HG03571 (cell line): ENCODE results near the gene CRYBA1.
"Not testable (repeated sequence)": the region's sequence is repeated elsewhere in the genome, so short reads cannot be mapped to it uniquely, and the experiment has no call there.

ENCODE experiments used
- ATAC-seq: cut with Tn5 transposase; IDR thresholded peaks from one replicate; pipeline ENCODE4 v1.9.1; 2021; ENCODE audit not compliant: unreplicated experiment

Gene CRYBA1

DNA sequence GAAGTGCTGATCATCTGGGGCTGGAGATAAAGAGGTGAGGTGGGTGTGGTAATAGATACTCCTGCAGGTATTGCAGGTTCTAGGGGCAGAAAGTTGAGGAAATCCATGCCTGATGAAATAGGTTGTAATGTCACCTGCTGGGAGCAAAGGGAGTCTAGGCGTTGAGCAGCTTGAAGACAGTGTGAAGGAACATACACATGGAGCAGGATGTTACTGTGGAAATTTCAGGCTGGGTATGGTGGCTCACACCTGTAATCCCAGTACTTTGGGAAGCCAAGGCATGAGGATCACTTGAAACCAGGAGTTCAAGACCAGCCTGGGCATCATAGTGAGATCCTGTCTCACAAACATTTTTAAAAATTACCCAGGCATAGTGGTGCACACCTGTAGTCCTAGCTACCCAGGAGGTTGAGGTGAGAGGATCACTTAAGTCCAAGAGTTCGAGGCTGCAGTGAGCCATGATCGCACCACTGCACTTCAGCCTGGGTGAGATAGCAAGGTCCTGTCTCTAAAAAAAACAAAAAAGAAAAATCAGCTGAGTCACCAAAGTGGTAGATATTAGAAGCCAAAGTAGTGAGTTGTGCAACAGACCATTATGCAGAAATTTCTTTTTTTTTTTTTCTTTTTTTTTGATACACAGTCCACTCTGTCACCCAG, 9.1 kb upstream of the CRYBA1 start:
- no peak for ATAC-seq

DNA sequence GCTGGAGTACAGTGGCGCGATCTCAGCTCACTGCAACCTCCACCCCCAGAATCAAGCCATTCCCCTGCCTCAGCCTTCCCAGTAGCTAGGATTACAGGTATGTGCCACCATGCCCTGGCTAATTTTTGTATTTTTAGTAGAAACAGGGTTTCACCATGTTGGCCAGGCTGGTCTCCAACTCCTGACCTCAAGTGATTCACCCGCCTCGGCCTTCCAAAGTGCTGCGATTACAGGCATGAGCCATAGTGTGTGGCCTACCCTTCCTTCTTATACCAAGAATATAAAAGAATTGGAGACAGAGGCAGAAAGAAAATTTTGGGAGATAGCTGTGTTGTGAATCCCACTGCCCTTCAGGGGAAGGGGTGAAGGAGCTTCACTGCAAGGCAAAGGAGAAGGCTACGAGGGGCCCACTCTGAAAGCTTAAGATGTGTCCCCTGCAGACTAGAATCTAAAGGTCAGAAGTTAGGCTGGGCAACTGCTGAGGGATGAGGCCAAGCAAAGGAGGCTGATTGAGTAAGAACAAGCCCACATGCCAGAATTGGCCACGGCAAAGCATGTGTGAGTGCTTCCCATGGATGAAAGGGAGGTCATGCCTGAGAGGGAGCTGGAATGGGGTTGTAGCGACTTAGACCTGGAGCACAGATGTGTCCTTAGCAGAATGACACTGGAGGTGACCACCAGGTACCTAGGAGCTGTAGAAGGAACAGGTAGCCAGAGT, 8.4 kb upstream of the CRYBA1 start:
- ATAC-seq = no peak

DNA sequence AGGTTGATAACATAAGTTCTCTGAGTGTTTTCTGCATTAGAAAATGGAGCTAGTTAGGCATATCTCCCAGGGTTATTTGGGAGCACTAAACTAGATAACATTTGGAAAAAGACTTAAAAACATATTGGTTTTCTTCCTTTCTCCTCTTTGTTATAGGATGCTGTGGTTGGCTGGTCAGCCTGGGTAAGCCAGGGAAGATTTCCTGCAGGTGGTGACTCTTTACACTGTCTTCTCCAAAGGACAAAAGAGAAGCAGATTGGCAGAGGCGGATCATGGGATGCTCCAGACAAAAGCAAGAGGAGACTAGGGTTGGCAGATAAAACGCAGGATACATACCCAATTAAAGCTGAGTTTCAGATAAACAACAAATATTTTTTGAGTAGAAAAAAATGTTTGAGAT, 6.2 kb upstream of the CRYBA1 start:
- no peak for ATAC-seq

DNA sequence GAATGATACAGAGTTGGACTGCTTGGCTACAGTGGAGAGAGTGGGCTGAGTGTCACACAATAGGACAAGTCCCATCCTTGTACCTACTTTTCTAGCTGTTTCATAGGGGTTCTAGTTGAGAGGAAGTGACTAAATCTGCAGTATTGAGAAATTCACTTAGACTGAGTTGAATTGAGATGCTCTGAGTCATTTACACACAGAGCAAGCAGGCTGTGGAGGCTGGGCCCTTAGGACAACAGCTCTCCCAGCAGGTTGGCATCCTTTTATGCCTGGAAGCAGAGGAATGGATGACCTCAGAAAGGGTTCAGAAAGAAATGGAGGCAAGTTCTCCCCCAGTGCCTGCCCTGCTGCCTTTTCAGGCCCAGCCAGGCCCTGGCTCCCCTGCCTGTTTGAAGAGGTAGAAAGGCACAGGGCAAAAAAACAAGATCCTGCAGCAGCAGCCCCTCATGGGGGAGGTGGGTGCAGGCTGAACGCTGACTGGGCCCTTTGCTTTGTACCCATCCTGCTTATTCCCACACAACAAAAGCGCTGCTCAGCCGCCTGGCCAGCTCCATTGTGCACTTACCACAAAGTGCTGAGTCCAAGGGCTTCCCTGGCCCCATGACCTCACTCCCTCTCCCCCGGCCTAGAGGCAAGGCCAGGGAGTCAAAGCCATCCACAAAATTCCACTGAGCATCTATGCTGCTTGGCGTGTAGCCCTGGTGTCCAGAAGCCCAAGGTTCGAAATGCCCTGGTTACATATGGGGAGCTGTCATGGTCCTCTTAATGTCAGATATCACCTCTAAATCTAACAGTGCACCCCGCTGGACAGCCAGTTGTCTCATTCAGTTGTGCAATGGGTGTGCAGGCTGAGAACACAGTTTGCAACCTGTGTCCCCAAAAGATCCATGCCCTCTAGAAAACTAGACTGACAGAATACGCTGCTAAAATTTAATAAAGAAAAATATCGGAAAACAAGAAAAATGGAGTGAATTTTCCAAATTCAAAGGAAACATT, 5.4 kb upstream of the CRYBA1 start:
- ATAC-seq = no peak

DNA sequence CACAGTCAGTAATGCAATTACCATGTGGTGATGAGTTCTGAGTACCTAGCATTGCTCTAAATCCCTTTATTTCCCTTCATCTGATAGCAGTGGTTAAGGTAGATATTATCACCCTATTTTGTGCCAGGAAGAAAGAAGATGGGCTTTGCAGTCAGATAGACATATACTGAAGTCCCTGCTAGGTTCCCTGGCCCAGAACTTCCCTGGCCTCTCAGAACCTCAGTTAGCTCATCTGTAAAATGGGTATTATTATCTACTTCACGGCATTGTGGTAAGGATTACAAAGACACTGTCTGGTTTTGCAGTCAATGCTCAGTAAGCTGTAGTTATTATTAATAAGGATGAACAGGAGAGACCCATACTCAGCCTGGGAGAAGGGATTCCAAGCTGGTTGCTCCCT, 4.6 kb upstream of the CRYBA1 start:
- no peak for ATAC-seq

DNA sequence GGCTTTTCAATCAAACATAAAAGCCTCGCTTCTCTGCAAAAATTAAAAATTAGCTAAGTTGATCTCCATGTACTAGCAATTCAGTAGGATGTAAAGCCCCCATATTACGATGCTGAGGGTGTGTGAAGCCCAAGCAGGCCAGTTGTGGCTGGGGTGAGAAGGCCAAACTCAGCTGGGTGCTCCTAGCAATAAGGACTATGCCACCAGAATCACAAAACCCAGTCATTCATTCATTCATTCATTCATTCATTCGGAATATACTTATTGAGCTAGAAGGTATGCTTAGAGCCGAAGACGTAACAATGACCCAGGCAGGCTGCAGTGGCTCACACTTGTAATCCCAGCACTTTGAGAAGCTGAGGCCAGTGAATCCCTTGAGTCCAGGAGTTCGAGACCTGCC, 3.9 kb upstream of the CRYBA1 start:
- ATAC-seq = no peak

DNA sequence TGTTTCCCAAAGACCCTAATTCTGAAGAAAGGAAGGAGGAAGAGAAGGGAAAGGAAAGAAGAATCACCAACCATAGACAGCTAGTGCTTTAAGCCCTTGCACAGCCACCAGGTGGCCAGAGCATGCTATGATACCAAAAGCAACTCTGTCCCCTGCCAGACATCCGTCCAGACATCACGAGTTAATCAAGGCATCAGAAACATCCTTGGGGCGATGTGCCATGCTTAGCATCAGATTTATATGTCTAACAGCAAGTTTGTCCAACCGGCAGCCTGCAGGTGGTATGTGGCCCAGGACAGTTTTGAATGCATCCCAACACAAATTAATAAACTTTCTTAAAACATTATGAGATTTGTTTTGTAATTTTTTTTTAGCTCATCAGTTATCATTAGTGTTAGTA, 2.9 kb upstream of the CRYBA1 start:
- ATAC-seq = no peak

DNA sequence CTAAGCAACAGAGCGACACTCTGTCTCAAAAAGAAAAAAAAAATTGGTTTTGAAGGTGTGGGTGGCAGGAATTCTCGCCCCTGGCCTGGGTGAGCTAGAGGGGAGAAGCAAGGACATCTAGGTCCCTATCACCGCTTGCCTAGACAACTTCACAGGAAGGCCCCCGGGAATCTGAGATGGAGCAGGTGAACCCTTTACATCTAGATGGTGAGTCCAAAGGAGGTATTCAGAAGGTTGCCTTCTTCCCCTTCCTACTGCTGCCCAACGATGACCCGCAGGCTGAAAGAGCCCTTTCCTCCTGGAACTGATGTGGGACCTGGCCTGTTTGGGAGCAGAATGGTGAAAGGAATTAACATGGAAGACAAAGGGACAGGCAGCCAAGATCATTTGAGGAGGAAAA, 1.3 kb upstream of the CRYBA1 start:
- ATAC-seq = no peak

DNA sequence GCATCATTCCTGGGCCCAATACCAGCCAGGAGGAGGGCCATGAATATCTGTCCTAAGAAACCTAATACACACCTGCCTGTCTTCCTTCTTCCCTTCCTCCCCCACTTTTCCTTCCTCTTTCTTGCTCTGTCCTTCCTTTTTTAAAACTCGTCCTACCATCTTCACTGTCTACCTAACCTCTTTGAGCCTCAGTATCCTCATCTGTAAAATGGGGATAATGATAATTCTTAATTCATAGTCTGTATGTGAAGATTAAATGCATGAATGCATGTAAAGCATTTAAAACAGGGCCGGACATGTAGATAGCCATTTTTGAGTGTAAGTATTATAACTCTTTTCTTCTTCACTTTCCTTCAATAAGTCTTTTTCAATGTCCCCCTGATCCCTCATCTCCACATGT, 560 bp downstream of the CRYBA1 start:
- ATAC-seq = no peak

DNA sequence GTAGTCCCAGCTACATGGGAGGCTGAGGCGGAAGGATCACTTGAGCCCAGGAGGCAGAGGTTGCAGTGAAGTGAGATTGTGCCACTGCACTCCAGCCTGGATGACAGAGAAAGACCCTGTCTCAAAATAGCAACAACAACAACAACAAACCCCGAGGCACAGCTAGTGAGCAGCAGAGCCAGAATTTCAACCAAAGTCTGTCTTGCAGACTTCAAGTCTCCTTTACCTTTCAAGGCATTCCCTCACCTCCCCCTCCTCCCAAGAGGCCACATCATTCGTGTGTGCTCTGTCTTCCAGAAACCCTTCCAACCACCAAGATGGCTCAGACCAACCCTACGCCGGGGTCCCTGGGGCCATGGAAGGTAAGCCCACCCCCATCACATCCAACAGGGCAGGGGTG, 2.2 kb downstream of the CRYBA1 start:
- ATAC-seq = no peak

DNA sequence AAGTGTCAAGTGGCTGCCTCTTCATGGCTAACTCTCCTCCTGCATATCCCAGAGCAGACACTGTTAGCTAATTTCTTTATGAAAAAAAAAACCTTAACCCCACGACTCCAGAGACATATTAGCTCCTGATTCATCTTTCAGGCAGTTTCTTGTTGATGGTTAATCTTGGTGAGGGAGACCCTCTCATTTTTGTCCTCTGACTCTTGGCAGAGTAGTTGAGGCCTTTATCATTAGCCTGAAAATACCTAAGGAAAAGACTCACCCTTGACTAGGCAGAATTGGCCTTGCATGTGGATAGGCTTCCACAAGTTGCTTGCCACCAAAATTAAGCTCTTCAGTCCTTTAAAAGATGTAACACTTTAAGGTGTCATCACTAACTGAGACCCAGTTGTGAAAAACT, 4.0 kb downstream of the CRYBA1 start:
- no peak for ATAC-seq

DNA sequence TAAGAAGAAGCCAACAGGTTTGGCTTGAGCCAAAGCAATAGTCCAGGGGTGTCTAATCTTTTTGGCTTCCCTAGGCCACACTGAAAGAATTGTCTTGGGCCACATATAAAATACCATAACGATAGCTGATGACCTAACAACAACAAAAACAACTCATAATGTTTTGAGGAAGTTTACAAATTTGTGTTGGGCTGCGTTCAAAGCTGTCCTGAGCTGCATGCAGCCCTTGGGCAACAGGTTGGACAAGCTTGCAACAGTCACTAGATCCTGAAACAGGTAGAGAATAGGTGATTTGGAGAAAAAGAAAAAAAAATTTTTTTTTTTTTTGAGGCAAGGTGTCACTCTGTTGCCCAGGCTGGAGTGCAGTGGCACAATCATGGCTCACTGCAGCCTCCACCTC, 4.5 kb downstream of the CRYBA1 start:
- no peak for ATAC-seq

DNA sequence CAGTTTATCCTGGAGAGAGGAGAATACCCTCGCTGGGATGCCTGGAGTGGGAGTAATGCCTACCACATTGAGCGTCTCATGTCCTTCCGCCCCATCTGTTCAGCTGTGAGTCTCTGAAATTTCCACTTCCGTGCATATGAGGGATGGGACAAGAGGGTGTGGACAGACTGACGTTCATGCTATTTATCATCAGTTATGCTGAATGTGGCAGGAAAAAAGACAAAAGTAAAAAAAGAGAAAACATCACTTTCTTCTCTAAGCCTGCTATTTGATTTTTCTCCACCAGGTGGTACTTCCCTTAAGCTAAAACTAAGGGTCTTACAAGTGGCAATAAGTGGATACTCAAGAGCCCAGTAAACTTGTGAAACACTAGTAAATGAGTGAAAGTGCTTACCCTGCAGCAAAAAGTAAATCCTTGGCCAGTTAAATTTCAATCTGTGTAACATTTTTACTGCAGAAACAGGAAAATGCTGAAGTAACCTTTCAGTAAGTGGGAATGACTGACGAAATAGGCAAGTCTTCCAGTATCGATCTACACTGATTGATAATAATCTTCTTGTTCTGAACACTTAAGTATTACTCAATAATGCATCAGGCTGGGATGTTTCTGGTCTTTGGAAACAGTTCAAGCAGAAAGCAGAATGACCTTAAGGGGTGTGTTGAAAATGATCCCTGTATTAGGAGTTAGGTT, 5.6 kb downstream of the CRYBA1 start:
- ATAC-seq = no peak

DNA sequence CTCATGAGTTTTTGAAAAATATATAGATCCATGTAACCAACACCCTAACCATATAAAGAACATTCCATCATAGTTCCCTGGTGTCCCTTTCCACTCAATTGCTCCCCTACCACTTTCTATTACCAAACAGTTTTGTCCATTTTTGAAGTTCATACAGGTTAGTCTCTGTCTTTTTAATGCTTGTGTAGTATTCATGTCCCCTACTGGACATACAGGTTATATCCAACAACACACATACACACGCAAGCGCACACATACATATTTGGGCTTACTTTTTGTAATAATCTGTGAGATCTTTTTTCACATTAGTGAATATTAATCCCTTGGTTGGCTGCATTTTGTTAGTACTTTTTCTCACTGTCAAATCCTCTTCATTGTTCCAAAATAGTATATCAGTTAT, 6.4 kb downstream of the CRYBA1 start:
- no peak for ATAC-seq

DNA sequence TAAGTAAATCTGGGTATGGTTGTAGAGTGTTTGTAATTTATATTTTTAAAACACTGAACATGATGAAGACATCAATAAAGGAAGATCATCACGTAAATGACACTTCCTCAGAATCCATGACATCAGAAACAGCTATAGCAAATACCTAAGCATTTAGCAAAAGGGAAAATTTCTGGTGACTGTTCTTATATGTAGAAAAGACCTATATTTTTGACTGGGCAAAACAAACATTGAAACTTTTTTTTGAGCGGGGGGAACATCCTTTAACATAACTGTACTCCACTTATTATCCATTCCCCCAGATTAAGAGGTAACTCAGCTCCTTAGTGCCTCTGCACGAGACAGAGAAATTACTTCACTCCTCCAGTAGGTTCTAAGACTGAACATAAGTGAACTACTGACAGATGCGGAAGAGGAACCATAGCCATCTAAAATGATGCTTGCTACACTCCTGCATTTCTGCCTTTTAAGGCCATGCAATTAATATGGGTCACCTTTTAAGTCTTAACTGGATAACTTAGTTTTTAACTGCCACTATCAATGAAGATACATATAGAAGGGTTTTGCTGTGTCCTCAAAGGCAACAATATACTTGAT, 9.4 kb downstream of the CRYBA1 start:
- ATAC-seq = no peak

DNA sequence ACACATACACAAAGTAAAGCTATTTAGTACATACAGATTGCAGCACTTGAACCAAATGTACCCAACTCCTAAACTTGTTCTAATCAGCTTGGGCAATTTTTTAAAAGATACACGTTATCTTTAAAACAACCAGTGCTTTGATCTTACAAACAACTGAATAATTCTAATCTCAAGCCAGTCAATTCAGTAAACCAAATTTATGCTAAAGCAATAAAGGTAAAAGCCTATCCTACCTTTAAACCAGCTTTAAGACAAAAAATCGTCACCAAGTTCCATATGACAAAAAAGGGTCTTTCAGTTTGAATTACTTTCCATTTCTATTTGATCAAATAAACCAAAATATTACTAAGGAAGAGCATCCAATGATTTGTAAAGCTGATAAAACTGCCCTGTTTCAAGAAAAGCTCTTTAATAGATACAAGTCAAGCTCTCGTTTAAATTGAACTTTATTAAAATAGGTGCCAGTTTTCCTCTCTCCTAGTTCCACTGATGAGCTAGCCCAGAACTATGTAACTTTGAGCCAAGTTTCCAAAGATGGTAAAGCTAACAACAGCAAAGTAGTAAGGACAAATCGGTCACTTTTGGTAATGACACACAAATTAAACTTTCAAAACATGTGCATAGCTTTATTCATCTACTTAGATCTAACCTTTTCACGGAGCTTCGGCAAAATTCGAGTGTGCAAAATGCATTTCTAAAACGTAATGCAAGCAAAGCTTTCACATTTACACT, 10.2 kb downstream of the CRYBA1 start:
- ATAC-seq = no peak

DNA sequence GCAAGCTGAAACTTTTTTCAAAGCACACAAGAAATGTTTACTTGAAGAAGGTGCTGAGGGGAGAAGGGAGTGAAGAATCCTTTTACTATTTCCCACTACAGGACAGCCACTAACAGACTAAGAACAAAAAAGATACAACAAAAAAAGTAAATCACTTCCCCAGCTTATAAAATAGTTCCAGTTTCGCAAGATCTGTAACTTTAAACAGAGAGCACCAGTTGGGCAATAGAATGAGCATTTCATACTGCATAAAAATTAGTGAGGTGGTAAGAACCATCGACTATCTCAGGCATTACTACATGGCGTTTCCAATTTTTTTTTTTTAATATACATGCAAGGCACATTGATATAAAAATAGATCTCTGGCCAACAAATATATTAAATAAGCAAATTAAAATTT, 11.1 kb downstream of the CRYBA1 start:
- no peak for ATAC-seq

DNA sequence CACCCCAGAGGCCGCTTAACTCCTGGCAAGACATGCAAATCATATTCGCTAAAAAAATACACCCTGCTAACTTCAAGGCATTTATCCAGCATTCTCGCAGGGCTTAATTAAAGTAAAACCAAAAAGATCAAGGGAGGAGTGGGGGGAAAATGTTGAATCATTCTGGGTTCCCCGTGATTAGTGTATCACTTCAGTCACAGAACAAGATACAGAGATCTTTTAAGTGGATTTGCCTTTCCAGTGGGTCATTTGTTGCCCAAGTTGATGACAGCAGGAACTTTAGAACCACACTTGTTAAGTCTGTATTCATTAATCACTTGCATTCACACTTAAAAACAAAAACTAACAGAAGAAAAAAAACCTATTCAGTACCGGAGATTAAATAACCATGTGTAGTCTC, 17.3 kb downstream of the CRYBA1 start:
- ATAC-seq = no peak

DNA sequence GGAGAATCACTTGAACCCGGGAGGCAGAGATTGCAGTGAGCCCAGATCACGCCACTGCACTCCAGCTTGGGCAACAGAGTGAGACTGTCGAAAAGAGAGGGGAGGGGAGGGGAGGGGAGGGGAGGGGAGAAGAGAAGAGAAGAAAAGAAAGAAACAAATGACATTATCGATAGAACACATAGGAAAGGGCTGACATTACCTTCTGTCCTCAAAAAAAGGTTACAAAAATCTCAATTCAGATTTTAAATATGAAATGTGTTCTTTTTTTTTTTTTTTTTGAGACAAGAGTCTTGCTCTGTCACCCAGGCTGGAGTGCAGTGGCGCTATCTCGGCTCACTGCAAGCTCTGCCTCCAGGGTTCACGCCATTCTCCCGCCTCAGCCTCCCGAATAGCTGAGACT, 25.3 kb downstream of the CRYBA1 start:
- not testable (repeated sequence) for ATAC-seq

DNA sequence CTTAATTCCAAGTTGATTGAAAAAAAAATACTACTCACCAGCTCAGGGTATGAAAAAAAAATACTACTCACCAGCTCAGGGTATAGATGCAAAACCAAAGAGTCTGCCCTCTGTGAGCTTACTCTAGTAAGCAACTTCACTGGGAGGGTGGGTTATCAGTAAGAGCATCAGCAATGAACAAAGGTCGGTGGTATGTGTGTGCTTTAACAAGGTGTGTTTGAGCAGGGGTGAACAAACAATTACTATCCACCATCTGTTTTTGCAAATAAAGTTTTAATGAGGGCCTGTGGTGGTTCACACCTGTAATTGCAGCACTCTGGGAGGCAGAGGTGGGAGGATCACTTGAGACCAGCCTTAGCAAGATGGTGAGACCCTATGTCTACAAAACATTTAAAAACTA, 27.3 kb downstream of the CRYBA1 start:
- no peak for ATAC-seq
